Neural progenitor cell (in vitro differentiated cells): ENCODE results near the gene GRIN2B. TPM values are rescaled to one million over a fixed set of nuclear protein-coding genes. Genes with fewer than 3 reads are reported as not detected.

Source experiments
- DNase-seq: peaks from one replicate; pipeline ENCODE4 v3.0.0-alpha.2; 2016; ENCODE audit warnings: low spot score
- H2AFZ ChIP-seq: fragments of 200-600 bp; sonication (generic); replicated peaks from 2 replicates; pipeline ENCODE4 v1.6.1; 2016; ENCODE audit warnings: antibody characterized with exemption
- H3F3A ChIP-seq: fragments of 200-600 bp; sonication (generic); 2 replicates; pipeline ENCODE4 v1.6.1; 2016; ENCODE audit warnings: antibody characterized with exemption, low read depth
- H3K27ac ChIP-seq: fragments of 200-600 bp; sonication (generic); 2 replicates; pipeline ENCODE4 v1.5.1; 2016; ENCODE audit warnings: mild to moderate bottlenecking
- H3K27me3 ChIP-seq: fragments of 200-600 bp; sonication (generic); 2 replicates; pipeline ENCODE4 v1.6.1; 2016; ENCODE audit warnings: mild to moderate bottlenecking, moderate library complexity
- H3K36me3 ChIP-seq: fragments of 200-600 bp; sonication (generic); 2 replicates; pipeline ENCODE4 v1.5.1; 2016
- H3K4me1 ChIP-seq: fragments of 200-600 bp; sonication (generic); 2 replicates; pipeline ENCODE4 v1.6.1; 2016; ENCODE audit warnings: mixed run types
- H3K4me2 ChIP-seq: fragments of 200-600 bp; sonication (generic); 2 replicates; pipeline ENCODE4 v1.6.1; 2016
- H3K4me3 ChIP-seq: fragments of 200-600 bp; sonication (generic); 2 replicates; pipeline ENCODE4 v1.5.1; 2016
- H3K79me2 ChIP-seq: fragments of 200-600 bp; sonication (generic); 2 replicates; pipeline ENCODE4 v1.6.1; 2016; ENCODE audit warnings: low read depth
- H3K9ac ChIP-seq: fragments of 200-600 bp; sonication (generic); 2 replicates; pipeline ENCODE4 v1.6.1; 2016
- H3K9me3 ChIP-seq: fragments of 200-600 bp; sonication (generic); 2 replicates; pipeline ENCODE4 v1.5.1; 2016; ENCODE audit warnings: low read depth
- H4K20me1 ChIP-seq: fragments of 200-600 bp; sonication (generic); 2 replicates; pipeline ENCODE4 v1.6.1; 2016; ENCODE audit warnings: low read depth
- H3K27ac Mint-ChIP-seq: 3 replicates; pipeline ENCODE4 v1.8.0; 2021; ENCODE audit warnings: mixed read lengths
- H3K27me3 Mint-ChIP-seq: 2 replicates; pipeline ENCODE4 v1.8.0; 2022; ENCODE audit warnings: low read depth, mild to moderate bottlenecking, inconsistent platforms, moderate library complexity, mixed read lengths; ENCODE audit not compliant: insufficient read depth
- H3K36me3 Mint-ChIP-seq: 3 replicates; pipeline ENCODE4 v1.8.0; 2021; ENCODE audit warnings: mixed read lengths
- H3K4me1 Mint-ChIP-seq: 3 replicates; pipeline ENCODE4 v1.8.0; 2021; ENCODE audit warnings: mixed read lengths
- H3K4me3 Mint-ChIP-seq: 3 replicates; pipeline ENCODE4 v1.8.0; 2021; ENCODE audit warnings: mild to moderate bottlenecking, moderate library complexity, mixed read lengths
- H3K9me3 Mint-ChIP-seq: 3 replicates; pipeline ENCODE4 v1.8.0; 2020; ENCODE audit warnings: mixed read lengths
- CTCF ChIP-seq: fragments of 200-600 bp; sonication (generic); IDR thresholded peaks from 2 replicates; pipeline ENCODE4 v1.5.1; 2017; ENCODE audit warnings: antibody characterized with exemption, mild to moderate bottlenecking
- EZH2 ChIP-seq: fragments of 200-600 bp; sonication (generic); IDR thresholded peaks from 2 replicates; pipeline ENCODE4 v1.6.1; 2017; ENCODE audit warnings: antibody characterized with exemption, mild to moderate bottlenecking, moderate library complexity
- EZH2phosphoT487 ChIP-seq: fragments of 200-600 bp; sonication (generic); IDR thresholded peaks from 2 replicates; pipeline ENCODE4 v1.6.1; 2017; ENCODE audit warnings: antibody characterized with exemption
- total RNA-seq: library from RNA; depleted of rRNA; stranded (reverse); fragments of >200 nt; gene quantifications from 2 replicates; pipeline ENCODE4 v1.2.3, GENCODE V29; 2015; ENCODE audit warnings: low replicate concordance

Gene GRIN2B
- 0.52 and 1.3 TPM in 2 replicates for total RNA-seq

- no peaks in the 10 kb centered on the region for H3K9me3 ChIP-seq
- Mint-ChIP-seq H3K27ac (no peak within 1 kb of the TSS), H3K9me3 (no peaks in the 10 kb centered on the region)
Observed at GRCh38 chr12:13981296-13981962, at the start of gene GRIN2B. Gene GRIN2B, minus strand, starts transcription at chr12:13981602. Its CDS starts 115,394 bp downstream, at chr12:13866208.

GRCh38 chr12:14026537-14026936, 45.1 kb upstream of the GRIN2B start:
- Histone ChIP-seq H2AFZ (no peak overlapping the region), H3K27ac (no peak overlapping the region), H3K4me3 (no peak overlapping the region), H4K20me1 (no peaks in the 10 kb centered on the region), H3K27me3 (no peaks in the 10 kb centered on the region), H3F3A (no peaks in the 10 kb centered on the region), H3K79me2 (no peaks in the 10 kb centered on the region), H3K4me1 (peaks cover 3% of the 10 kb centered on the region), H3K9ac (no peak overlapping the region), H3K4me2 (no peak overlapping the region), H3K36me3 (no peaks in the 10 kb centered on the region), H3K9me3 (no peaks in the 10 kb centered on the region)
- no peak overlapping the region for H3K4me3 Mint-ChIP-seq
- no peak overlapping the region for H3K27ac Mint-ChIP-seq
- TF ChIP-seq EZH2 (no peak), EZH2phosphoT487 (no peak), CTCF (no peak)
- H3K36me3 Mint-ChIP-seq, result no peaks in the 10 kb centered on the region
- H3K27me3 Mint-ChIP-seq, result no peaks in the 10 kb centered on the region
- no peak for DNase-seq
- H3K9me3 Mint-ChIP-seq, result no peaks in the 10 kb centered on the region
- no peaks in the 10 kb centered on the region for H3K4me1 Mint-ChIP-seq

More at GRCh38 chr12:13981296-13981962, at the start of gene GRIN2B:
- H4K20me1 ChIP-seq, result no peaks in the 10 kb centered on the region
- peaks cover 19% of the 10 kb centered on the region for H3K27me3 Mint-ChIP-seq
- peaks cover 4% of the 10 kb centered on the region for H3K36me3 Mint-ChIP-seq
- peak within 1 kb of the TSS; percentile 73 for H2AFZ ChIP-seq
- no peaks in the 10 kb centered on the region for H3F3A ChIP-seq
- H3K4me3 ChIP-seq, result peak within 1 kb of the TSS; percentile 54
- H3K27me3 ChIP-seq, result peaks cover 76% of the 10 kb centered on the region
- H3K4me1 ChIP-seq, result peaks cover 7% of the 10 kb centered on the region
- TF ChIP-seq EZH2phosphoT487 (no peak), EZH2 (peak; percentile 69), CTCF (no peak)
- H3K4me3 Mint-ChIP-seq, result peak within 1 kb of the TSS; percentile 90
- H3K36me3 ChIP-seq, result no peaks in the 10 kb centered on the region
- H3K9ac ChIP-seq, result no peak within 1 kb of the TSS
- no peak within 1 kb of the TSS for H3K27ac ChIP-seq
- H3K79me2 ChIP-seq, result no peaks in the 10 kb centered on the region
- peaks cover 25% of the 10 kb centered on the region for H3K4me1 Mint-ChIP-seq
- peak; percentile 58 for DNase-seq
- H3K4me2 ChIP-seq, result peak within 1 kb of the TSS; percentile 75

GRCh38 chr12:14024591-14024990, 43.2 kb upstream of the GRIN2B start:
- H3K9me3 ChIP-seq, result no peaks in the 10 kb centered on the region
- no peaks in the 10 kb centered on the region for H3K9me3 Mint-ChIP-seq
- no peaks in the 10 kb centered on the region for H3K79me2 ChIP-seq
- no peaks in the 10 kb centered on the region for H3K36me3 Mint-ChIP-seq
- no peaks in the 10 kb centered on the region for H4K20me1 ChIP-seq
- no peak overlapping the region for H3K27ac Mint-ChIP-seq
- H3F3A ChIP-seq, result no peaks in the 10 kb centered on the region
- peaks cover 3% of the 10 kb centered on the region for H3K4me1 ChIP-seq
- H3K27me3 Mint-ChIP-seq, result no peaks in the 10 kb centered on the region
- H3K27me3 ChIP-seq, result no peaks in the 10 kb centered on the region
- no peak overlapping the region for H3K4me2 ChIP-seq
- H3K9ac ChIP-seq, result no peak overlapping the region
- H3K36me3 ChIP-seq, result no peaks in the 10 kb centered on the region
- TF ChIP-seq EZH2, result no peak
- TF ChIP-seq EZH2phosphoT487, result no peak
- no peak for TF ChIP-seq CTCF
- no peak overlapping the region for H3K27ac ChIP-seq
- DNase-seq, result no peak
- no peak overlapping the region for H3K4me3 Mint-ChIP-seq
- H3K4me3 ChIP-seq, result no peak overlapping the region
- no peak overlapping the region for H2AFZ ChIP-seq
- no peaks in the 10 kb centered on the region for H3K4me1 Mint-ChIP-seq
